Measurements from ENCODE around the gene GORASP2. TPM values are rescaled to one million over a fixed set of nuclear protein-coding genes. Genes with fewer than 3 reads are reported as not detected.

GORASP2 gene
- total and polyA plus RNA-seq, 2 of the 4 experiments (the other 2 are of a cell fraction): 53.1 to 156 TPM

- Histone ChIP-seq H2AFZ (replicated peaks; ENCODE audit: low read length, poor library complexity) (no peak overlapping the region), H4K5ac (ENCODE audit: low read depth, low read length) (no peak overlapping the region), H3K36me3 (ENCODE audit: control insufficient read depth, insufficient read depth, low read length) (no peaks in the 10 kb centered on the region), H3K4ac (ENCODE audit: low read depth, low read length) (no peak overlapping the region), H3K27ac (ENCODE audit: insufficient read depth, low read length) (no peak overlapping the region), H3K4me2 (ENCODE audit: low read depth, low read length) (no peak overlapping the region), H3K9me3 (ENCODE audit: control insufficient read depth, insufficient read depth, low read length) (no peaks in the 10 kb centered on the region), H4K8ac (ENCODE audit: low read depth in 2 of 2, low read length in 2 of 2) (no peak overlapping the region), H2BK15ac (ENCODE audit: low read depth, low read length) (no peak overlapping the region), H3K23ac (ENCODE audit: low read depth, low read length) (no peak overlapping the region), H2AK9ac (replicated peaks; ENCODE audit: low read depth, low read length, poor library complexity) (no peak overlapping the region), H3K14ac (replicated peaks; ENCODE audit: low read depth, low read length) (no peak overlapping the region), H3K79me1 (ENCODE audit: low read depth in 1 of 2, low read length in 2 of 2) (no peaks in the 10 kb centered on the region), H3K9ac (ENCODE audit: low read depth, low read length) (no peak overlapping the region), H4K20me1 (ENCODE audit: insufficient read depth, low read length) (no peaks in the 10 kb centered on the region), H4K91ac (ENCODE audit: insufficient read depth, low read depth, low read length) (no peak overlapping the region), H2BK120ac (ENCODE audit: low read depth, low read length) (no peak overlapping the region), H3K56ac (ENCODE audit: extremely low read depth, insufficient read depth, low read length) (no peak overlapping the region), H3K9me1 (ENCODE audit: insufficient read depth, low read length) (no peaks in the 10 kb centered on the region), H2BK5ac (ENCODE audit: low read depth, low read length, poor library complexity, severe bottlenecking) (no peak overlapping the region), H3K18ac (ENCODE audit: low read depth, low read length) (no peak overlapping the region), H2AK5ac (ENCODE audit: low read depth, low read length) (no peak overlapping the region), H3K27me3 (ENCODE audit: control insufficient read depth, insufficient read depth, low read length) (no peaks in the 10 kb centered on the region; the same call in 1 of the 2 replicates), H3K4me1 (ENCODE audit: control insufficient read depth, insufficient read depth, low read length) (no peaks in the 10 kb centered on the region), H3K4me3 (ENCODE audit: insufficient read depth, low read depth, low read length) (no peak overlapping the region), H2BK20ac (ENCODE audit: low read depth, low read length) (no peak overlapping the region)
- DNase-seq (no peak), ATAC-seq (ENCODE audit: low read depth) (no peak)
- no TSS peak for BruUV-seq (replicated peaks)
- TF ChIP-seq NFE2L2 (IDR thresholded peaks at IDR 0.05; ENCODE audit: low read depth, low read length) (no peak), RAD21 (IDR thresholded peaks at IDR 0.05; ENCODE audit: low read length) (no peak), CHD1 (IDR thresholded peaks at IDR 0.05; ENCODE audit: low read depth, low read length) (no peak), MXI1 (IDR thresholded peaks at IDR 0.05; ENCODE audit: borderline replicate concordance, low read depth, low read length) (no peak), MAZ (IDR thresholded peaks at IDR 0.05; ENCODE audit: borderline replicate concordance, low read depth, low read length) (no peak), RFX5 (IDR thresholded peaks at IDR 0.05; ENCODE audit: low read depth, low read length) (no peak)
- in situ Hi-C loops (cut with MboI; ENCODE audit: low sequenced_read_pairs): no loop called here
- dilution Hi-C loops (cut with HindIII; ENCODE audit: low sequenced_read_pairs, unreplicated experiment): no loop called here
- ChIA-PET CTCF (interaction anchor here (1.4 kb wide), 1 partner anchor 14 kb away, joined by 5 read pairs; no protein-coding TSS in a partner anchor), POLR2A (ENCODE audit: unreplicated experiment) (no interaction called here)
- intact Hi-C loops (cut with micrococcal nuclease): no loop called here
Measured at GRCh38 chr2:170887496-170887895, 41.6 kb upstream of the GORASP2 start.
